GM18873 (cell line): ENCODE results near the gene MAZ.
"Not testable (repeated sequence)": the region's sequence is repeated elsewhere in the genome, so short reads cannot be mapped to it uniquely, and the experiment has no call there.

Experiments
- ATAC-seq: cut with Tn5 transposase; IDR thresholded peaks from one replicate; pipeline ENCODE4 v1.9.1; 2021; ENCODE audit warnings: mild to moderate bottlenecking, moderate library complexity, moderate number of reproducible peaks; ENCODE audit not compliant: unreplicated experiment, low FRiP score

Gene MAZ

DNA sequence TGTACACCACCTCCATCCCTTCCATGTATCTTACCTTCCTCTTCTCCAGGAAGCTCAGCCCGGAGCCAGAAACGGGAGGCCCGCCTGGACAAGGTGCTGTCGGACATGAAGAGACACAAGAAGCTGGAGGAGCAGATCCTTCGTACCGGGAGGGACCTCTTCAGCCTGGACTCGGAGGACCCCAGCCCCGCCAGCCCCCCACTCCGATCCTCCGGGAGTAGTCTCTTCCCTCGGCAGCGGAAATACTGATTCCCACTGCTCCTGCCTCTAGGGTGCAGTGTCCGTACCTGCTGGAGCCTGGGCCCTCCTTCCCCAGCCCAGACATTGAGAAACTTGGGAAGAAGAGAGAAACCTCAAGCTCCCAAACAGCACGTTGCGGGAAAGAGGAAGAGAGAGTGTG lies 13.2 kb downstream of the MAZ start:
- ATAC-seq, result no peak

DNA sequence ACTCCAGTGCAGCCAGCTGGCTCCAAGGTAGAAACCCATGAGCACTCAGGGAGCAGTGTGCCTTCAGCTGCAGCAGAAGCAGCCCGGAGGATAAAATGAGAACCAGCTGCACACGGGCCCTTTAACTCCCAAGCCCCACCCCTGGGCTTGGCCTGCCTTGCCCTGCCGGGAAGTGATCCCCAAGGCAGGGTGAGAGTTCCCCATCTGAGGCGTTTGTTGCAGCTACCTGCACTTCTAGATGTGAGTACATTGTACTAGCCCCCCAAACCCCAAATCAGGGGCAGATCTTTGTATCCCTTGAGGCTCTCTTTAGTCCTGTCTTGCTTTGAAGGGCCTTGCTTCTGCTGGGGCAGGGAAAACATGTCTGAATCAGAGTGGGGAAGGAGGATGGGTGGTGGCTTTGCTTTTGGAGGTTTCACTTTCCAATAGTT lies 14.0 kb downstream of the MAZ start, which contains the start of gene MVP:
Gene MVP, plus strand, starts transcription at position 192 of the 431 bp plus-strand sequence. CDS start 10,088 bp downstream, outside the sequence.
- ATAC-seq, result no peak

DNA sequence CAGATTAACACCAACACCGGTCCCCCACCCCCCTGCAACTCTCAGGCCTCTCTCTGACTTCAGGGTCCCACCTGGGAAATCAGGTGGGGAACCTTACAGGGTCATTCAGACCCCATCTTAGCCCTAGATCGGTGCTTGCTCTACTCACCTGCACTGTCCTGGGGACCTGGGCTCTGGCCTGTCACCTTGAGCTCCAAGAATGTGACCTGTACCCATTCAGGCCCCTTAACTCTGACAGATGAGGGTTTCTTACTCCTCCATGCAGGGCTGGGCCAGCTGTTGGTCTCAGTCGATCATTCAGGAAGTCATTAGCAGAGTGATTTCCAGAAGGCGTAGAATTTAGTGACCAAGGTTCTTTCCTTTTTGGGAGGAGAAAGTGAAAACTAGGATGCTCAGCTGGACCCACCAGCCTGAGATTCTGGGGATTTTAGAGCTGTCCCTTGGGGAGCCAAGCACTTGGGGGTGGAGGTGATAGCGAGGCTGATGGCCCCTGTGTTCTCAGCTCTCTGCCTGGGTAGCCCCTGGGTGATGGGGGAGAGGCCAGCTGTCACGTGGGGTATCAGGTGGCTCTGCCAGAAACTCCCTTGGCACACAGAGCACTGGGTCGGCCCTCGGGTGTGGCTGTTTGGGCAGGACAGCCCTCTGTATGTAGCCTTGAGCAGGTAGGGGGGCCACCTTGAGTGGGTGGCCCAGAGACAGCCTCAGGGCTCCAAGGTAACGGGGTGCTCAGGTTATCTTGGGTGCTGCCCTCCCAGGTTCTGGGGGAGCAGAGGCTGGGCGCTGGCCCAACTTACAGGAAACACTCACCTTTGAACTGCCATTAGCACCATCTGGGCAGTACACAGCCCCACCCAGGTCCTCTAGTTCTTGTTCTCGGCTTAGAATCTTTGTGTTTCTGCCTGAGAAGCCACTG lies 14.7 kb downstream of the MAZ start:
- ATAC-seq, result peak; percentile 38

DNA sequence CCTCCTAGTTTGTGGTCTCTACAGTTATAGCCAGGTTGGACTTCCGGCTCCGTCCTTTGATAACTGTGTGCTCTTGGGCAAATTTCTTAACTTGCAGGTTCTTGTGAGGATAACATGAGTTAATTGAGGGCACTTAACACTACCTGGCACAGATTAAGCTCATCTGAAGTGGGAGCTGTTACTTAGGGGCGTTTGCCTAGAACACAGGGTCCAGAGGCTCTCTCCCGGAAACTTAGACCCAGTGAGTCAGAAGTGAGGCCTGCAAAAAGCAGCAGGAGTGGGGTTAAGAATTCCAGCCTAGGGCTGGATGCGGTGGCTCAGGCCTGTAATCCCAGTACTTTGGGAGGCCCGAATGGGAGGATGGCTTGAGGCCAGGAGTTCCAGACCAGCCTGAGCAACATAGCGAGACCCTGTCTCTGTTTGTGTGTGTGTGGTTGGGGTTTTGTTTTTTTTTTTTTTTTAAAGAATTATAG lies 15.3 kb downstream of the MAZ start:
- ATAC-seq, result no peak

DNA sequence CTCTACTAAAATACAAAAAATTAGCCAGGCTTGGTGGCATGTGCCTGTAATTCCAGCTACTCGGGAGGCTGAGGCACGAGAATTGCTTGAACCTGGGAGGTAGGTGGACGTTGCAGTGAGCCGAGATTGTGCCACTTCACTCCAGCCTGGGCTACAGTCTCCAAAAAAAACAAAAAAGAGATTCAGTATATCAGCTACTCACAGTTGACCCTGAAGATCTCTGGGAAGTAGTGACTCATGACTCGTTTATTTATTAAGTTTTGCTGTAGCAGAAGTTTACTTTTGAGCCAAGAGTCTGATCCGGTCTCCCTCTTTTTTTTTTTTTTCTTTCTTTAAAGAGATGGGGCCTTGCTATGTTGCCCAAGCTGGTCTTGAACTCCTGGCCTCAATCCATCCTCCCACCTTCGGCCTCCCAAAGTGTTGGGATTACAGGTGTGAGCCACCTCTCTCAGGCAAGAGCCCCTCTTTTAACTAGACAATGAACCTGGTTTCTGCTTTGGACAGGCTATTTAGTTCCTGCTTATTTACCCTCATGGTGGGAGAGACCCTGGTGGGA lies 18.3 kb downstream of the MAZ start:
- ATAC-seq, result no peak

DNA sequence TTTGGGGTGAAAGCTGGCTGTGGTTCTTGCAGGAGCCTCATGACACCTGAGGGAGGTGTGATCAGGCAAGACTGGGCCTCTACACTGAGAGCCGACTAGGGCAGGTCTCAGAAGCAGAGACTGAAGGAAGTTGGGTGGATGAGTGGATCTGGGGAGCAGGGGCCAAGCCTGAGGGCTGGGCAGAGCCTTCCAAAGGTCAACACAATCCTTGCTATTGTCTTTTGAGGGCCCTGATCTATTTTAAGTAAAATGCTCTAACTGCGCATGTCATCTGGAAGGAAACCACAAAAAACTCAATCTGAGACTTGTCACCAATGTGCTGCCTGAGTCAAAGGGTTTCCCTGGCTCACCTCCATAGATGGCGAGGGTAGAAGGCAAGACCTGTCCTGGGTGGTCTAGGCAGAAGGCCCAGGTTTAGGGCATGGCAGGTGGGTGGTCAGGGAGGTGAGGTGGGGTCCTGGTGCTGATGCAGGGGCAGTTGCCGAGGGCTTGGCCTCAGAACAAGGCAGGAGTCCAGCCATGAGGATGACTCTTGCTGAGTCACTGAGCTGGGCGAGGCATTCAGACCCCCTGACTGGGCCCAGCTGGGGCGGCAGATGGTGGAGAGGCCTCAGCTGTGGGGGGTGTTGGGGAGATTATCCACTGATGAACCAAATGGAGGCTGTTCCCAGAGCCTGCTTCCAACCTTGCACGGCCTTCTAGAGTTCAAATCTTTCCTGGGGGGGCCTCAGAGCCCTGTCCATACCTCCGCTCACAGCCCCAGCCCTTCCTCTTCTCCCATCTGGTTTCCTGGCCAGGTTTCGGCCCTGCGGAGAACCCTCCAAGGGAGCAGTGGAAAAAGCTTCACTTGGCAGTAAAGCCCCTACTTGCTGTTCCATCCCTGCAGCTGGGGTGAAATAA lies 19.1 kb downstream of the MAZ start:
- no peak for ATAC-seq

DNA sequence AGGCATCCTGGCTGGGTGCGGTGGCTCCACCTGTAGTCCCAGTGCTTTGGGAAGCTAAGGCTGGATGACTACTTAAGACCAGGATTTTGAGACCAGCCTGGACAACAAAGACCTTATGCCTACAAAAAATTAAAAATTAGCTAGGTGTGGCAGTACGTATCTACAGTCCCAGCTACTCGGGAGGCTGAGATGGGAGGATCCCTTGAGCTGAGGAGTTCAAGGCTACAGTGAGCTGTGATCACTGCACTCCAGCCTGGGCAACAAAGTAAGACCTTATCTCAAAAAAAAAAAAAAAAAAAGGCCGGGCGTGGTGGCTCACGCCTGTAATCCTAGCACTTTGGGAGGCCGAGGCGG lies 20.0 kb downstream of the MAZ start:
- no peak for ATAC-seq

DNA sequence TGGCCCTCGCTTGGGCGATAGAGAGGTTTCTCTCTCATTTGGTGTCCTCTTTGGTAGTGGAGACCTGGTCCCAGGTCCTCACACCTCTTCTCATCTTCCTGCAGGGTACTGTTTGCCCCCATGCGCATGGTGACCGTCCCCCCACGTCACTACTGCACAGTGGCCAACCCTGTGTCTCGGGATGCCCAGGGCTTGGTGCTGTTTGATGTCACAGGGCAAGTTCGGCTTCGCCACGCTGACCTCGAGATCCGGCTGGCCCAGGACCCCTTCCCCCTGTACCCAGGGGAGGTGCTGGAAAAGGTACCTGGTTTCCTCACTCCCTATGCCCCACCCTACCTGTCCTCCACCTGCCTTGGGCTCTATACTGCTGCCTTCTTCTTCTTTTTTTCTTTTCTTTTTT lies 24.4 kb downstream of the MAZ start:
- ATAC-seq, result no peak

DNA sequence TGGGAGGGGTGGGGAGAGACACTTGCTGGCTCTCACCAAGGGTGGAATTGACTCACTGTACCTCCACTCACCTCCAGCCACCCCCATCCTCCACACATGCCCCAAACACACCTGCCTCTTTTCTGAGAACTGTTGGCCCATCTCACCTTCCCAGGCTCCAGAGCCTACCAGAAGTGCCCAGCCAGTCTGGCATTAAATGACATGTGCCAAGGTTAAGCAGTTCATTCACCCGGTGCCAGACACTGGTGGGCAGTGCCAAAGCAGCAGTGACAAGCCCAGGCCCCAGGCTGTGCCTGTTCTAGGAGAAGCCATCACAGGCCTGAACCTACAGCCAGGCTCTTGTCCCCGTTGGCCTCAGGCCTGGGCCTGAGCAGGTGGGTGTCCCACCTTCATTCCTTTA lies 25.2 kb downstream of the MAZ start:
- ATAC-seq, result no peak

DNA sequence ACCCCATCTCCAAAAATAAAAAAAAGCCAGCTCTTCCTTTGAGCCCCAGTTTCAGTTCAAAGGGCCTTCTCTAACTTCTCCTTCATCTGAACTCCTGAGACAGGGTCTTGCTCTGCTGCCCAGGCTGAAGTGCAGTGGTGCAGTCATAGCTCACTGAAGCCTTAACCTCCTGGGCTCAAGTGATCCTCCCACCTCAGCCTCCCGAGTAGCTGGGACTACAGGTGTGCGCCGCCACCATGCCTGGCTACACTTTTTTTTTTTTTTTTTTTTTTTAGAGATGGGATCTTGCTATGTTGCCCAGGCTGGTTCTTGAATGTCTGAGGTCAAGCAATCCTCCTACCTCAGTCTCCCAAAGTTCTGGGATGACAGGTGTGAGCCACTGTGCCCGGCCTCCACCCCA lies 26.9 kb downstream of the MAZ start:
- not testable (repeated sequence) for ATAC-seq

DNA sequence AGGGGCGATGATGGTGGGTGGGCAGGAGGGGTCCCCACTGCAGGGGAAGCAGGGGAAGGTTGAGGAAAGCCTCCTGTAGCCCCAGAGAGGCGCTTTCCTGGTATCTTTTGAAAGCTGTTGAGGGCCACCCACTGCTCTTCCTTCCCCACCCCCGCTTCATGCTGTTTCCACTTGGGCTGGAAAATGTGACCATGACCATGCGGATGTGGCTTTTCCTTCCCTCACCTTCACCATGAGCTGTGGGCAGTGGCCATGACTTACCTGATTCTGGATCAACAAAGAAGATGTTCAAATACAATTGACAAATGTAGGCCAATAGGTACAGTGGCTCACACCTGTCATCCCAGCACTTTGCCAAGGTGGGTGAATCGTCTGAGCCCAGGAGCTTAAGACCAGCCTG lies 27.8 kb downstream of the MAZ start:
- no peak for ATAC-seq

DNA sequence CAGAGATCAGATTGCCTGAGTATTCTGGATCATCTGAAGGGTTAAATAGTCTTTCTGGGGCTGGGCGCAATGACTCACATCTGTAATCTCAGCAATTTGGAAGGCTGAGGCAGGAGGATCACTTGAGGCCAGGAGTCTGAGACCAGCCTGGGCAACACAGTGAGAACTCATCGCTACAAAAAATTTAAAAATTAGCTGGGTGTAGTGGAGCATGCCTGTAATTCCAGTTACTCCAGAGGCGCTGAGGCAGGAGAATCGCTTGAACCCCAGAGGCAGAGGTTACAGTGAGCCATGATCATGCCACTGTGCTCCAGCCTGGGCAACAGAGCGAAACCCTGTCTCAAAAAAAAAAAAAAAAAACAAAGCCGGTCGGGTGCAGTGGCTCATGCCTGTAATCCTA lies 29.6 kb downstream of the MAZ start:
- ATAC-seq, result no peak

DNA sequence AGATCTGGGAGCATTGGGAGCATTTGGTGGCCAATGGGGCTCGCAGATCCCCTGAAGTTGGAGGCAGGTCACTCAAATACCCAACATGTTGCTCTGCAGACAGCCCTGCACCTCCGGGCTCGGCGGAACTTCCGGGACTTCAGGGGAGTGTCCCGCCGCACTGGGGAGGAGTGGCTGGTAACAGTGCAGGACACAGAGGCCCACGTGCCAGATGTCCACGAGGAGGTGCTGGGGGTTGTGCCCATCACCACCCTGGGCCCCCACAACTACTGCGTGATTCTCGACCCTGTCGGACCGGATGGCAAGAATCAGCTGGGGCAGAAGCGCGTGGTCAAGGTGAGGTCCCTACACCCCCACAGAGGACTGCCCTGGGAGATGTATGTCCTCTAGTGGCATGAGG lies 30.3 kb downstream of the MAZ start:
- no peak for ATAC-seq

DNA sequence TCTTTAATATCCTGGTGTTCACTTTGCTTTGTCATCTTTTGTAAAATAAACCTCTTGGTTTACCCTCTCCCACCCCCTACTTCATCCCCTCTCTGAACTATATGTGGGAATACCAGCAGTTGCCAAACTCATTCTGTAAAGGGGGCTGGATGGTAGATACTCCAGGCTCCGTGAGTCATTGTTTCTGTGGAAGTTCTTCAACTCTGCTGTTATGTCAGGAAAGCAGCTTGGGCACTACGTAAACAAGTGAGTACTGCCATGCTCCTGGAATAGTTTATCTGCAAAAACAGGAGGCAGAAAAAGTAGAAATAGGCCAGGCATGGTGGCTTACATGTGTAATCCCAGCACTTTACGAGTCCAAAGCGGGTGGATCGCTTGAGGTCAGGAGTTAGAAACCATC lies 31.5 kb downstream of the MAZ start:
- no peak for ATAC-seq

DNA sequence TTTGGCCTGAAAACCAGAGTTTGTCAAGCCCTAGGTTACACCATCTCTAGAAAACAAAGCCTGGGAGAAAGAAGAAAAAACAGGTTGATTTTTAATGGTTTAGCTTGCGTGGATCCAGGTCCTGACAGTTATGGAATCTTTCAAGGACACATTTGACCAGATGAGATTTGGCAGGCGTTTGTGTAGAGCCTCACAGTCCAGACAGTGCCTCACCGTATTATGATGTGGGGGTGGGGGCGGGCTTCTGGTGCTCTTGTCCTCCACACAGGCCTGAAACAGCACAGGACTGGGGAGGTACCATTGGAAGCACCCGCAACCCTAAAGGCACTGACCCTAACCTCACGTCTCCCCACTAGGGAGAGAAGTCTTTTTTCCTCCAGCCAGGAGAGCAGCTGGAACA lies 33.5 kb downstream of the MAZ start:
- no peak for ATAC-seq

DNA sequence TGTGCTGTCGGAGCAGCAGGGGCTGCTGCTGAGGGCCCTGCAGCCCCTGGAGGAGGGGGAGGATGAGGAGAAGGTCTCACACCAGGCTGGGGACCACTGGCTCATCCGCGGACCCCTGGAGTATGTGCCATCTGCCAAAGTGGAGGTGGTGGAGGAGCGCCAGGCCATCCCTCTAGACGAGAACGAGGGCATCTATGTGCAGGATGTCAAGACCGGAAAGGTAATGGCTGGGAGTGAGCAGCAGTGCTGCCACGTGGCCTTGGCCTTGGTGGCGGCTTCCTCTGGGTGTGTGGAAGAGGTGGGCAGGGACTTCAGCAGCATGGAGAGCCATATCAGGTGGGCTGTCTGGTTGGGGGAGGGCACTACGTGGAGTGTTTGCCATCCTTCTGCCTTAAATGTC lies 33.9 kb downstream of the MAZ start:
- no peak for ATAC-seq

DNA sequence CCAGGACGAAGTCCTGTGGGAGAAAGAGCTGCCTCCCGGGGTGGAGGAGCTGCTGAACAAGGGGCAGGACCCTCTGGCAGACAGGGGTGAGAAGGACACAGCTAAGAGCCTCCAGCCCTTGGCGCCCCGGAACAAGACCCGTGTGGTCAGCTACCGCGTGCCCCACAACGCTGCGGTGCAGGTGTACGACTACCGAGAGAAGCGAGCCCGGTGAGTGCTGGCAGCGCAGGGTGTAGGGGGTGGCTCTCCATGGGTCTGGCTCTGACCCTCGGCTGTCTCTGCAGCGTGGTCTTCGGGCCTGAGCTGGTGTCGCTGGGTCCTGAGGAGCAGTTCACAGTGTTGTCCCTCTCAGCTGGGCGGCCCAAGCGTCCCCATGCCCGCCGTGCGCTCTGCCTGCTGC lies 35.3 kb downstream of the MAZ start:
- no peak for ATAC-seq

DNA sequence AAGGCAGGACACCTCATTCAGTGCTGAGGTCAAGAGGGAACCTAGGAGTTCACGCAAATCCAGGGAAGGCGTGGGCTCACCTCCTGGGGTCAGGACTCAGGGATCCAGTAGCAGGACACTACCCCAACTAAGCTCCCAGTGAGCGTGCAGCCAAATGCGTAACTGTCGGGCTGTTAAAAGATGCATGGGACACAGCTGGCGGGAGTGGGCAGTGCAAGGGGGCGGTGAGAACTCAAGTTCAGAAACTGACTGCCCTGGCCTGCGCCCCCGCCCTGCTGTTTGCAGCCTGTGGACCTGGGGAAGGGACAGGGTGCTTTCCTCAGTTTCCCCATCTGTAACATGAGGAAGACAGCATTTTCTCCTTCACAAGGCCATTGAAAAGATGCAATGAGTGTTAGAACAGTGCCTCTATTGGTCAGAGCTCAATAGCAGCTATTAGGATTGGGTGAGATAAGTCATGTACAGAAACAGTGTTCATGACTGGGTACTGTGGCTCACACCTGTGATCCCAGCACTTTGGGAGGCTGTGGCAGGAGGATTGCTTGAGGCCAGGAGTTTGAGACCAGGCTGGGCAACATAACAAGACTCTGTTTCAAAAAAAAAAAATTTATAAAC lies 36.5 kb downstream of the MAZ start:
- no peak for ATAC-seq

DNA sequence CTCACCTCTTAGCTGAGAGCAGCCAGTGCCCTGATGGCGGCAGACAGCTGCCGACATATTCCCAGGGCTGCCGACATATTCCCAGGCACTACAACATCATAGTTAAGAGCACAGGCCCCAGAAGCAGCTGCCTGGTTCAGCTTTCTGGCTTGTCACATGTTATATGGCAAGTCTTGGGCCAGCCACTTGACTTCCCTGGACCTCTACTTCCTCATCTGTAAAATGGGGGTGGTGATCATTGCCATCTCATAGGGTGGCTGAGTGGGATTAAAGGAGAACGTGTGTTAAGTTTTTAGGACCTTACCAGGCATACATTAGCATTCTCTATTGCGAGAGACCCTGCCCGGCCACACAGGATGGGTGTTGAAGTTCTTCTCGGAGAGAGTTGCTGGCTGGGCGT lies 37.6 kb downstream of the MAZ start:
- no peak for ATAC-seq

DNA sequence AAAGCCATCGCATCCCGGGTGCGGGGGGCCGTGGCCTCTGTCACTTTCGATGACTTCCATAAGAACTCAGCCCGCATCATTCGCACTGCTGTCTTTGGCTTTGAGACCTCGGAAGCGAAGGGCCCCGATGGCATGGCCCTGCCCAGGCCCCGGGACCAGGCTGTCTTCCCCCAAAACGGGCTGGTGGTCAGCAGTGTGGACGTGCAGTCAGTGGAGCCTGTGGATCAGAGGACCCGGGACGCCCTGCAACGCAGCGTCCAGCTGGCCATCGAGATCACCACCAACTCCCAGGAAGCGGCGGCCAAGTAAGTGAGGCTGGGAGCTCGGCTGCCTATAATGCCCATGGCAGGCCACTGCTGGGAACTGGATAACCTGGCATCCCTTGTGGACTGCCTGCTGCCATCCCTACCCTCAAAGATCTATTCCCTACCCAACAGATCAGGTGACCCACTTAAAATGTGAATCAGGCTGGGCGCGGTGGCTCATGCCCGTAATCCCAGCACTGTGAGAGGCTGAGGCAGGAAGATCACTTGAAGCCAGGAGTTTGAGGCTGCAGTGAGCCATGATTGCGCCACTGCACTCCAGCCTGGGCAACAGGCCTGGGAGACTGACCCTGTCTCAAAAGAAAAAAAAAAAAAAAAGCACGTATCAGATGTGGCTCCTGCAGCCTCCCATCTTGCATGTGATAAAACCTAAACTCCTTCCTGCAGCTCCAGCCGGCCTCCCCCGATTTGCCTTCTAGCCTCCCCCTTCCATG lies 38.4 kb downstream of the MAZ start:
- no peak for ATAC-seq
